NCI-H2107 treated with DMSO at 0.1 percent for 48 hours (cell line): ENCODE data around the gene PCBP3.

Experiments used
- DNase-seq: peaks from one replicate; lab custom pipeline; 2025; ENCODE audit not compliant: unreplicated experiment; lab: John Stamatoyannopoulos, UW

Gene PCBP3

GRCh38 chr21:45918835-45919447 lies 275.4 kb downstream of the PCBP3 start:
- DNase-seq: no peak

GRCh38 chr21:45919593-45919992 lies 276.1 kb downstream of the PCBP3 start:
- DNase-seq: no peak

GRCh38 chr21:45920824-45921600 lies 277.5 kb downstream of the PCBP3 start:
- DNase-seq: no peak

GRCh38 chr21:45921917-45922316 lies 278.4 kb downstream of the PCBP3 start:
- DNase-seq: no peak

- no peak for DNase-seq
Observed at GRCh38 chr21:45922648-45923047, 279.1 kb downstream of the PCBP3 start.

- DNase-seq: no peak
Observed at GRCh38 chr21:45923146-45923545, 279.6 kb downstream of the PCBP3 start.

DNA sequence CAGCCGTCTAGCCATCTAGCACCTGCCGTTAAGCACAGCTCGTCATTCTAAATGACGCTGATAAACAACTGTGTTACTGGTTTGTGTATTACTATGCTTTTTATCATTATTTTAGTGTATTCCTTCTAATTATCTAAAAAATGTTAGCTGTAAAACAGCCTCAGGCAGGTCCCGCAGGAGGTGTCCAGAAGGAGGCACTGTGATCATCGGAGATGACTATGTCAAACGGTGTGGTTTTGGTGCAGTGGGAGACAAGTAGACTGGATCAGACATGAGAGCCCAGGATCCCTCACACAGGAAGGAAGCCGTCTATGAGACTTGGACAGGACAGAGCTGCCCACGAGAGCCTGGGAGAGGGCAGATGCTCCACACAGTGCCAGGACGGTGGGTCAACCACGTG lies 282.8 kb downstream of the PCBP3 start:
- DNase-seq: no peak

DNA sequence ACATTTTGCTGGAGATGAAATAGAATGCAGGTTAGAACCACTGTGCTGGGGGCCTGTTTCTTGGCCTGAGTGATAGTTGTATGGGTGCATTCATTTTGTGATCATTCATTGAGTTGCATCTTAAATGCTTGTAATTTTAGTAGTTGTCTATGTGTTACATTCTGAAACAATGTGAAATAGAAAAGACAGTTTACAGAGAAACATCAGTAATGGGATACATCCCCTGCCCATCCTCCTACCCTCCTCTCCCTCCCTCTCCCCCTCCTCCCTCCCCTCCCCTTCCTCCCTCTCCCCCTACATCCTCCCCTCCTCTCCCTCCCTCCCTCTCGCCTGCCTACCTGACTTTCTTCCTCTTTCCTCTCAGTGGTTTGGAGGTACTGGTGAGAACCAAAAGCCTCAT lies 283.5 kb downstream of the PCBP3 start:
- no peak for DNase-seq

DNA sequence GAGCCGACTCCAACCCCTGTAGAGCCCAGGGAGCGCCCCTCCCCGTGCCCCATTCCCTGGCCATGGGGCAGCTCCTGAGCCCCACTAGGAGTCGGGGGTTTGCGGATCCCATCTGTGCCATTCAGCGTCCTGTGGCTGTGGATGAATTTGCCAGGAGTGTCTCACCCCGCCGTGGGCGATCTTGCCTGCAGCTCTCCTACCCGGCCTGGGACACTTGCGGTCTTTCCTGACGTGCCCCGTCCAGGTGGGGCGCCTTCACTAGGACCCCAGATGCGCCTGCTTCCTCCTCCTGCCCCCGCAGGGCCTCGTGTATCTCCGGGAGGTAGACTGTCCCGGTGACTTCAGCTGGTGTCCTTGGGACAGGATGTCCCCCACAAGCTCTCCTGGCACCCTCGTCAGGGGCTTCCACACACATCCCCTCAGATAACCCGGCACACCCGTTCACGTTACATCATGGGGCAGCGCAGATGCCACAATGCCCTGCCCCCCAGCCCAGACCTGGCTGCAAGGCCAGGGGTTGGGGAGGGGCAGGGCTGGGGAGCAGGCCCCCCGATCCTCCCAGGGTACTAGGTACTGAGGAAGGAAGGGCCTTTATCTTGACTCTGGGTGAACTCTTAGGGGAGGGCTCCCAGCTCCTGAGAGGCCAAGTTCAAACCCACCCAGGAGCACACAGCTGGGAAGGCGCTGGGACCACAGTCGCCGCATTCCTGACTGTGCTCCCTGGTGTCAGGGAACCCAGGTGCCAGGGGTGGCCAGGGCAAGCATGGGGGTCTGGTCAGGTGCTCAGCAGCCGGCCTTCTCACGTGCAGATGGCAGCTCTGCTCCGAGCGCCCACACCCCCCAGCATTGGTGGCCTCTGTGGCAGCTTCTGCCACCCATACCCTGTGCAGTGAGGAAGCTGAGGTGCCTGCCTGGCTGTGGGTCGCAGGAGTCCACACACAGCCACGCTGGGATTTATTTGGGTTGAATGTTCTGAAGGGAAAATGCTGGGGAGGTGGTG lies 284.6 kb downstream of the PCBP3 start:
- DNase-seq: no peak

- DNase-seq: no peak
Observed at GRCh38 chr21:45929449-45929848, 285.9 kb downstream of the PCBP3 start.

DNA sequence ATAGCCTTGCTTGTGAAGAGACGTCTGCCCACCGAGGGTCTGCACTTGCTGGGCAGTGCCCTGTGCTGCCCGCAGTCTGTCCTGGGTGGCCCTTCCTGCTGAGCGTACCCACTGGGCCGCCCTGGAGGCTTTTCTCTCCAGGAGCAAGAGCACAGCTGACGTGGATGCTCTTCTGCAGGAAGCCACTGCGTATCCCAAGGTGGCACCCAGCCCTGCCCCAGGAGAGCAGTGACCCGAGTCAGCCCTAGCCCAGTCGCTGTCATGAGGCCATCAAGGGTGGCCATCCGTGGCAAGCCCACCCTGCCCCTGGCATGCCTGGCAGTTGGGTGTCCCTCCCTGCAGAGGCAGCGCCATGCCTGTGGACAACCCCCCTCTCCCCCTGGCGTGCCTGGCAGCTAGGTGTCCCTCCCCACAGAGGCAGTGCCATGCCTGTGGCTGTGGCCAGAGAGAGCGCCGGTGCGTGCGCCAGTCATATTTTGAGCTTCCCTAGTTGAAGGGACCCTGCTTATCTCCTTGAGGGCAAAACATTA lies 286.8 kb downstream of the PCBP3 start:
- no peak for DNase-seq

DNA sequence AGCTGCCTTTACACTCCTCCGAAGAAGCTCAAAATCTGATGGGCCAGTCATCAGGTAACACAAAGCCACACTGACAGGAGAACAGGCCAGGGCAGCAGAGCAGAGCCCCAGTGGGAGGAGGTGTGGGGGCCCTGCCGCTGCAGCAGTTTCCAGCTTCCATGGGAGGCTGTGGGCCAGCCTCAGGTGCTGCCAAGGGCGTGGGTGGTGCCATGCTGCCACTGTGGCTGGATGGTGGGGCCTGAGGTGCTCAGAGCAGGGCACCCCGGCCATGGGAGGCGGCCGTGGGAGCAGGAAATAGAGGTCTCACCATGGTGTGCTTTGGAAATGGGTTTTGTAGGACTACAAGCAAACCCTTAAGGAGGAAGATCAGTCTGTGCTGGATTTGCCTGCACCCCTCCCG lies 287.3 kb downstream of the PCBP3 start:
- DNase-seq: no peak

GRCh38 chr21:45931397-45931969 lies 288.0 kb downstream of the PCBP3 start:
- no peak for DNase-seq

- no peak for DNase-seq
Observed at GRCh38 chr21:45932922-45933502, 289.5 kb downstream of the PCBP3 start.

- no peak for DNase-seq
Observed at GRCh38 chr21:45934085-45934484, 290.6 kb downstream of the PCBP3 start.

DNA sequence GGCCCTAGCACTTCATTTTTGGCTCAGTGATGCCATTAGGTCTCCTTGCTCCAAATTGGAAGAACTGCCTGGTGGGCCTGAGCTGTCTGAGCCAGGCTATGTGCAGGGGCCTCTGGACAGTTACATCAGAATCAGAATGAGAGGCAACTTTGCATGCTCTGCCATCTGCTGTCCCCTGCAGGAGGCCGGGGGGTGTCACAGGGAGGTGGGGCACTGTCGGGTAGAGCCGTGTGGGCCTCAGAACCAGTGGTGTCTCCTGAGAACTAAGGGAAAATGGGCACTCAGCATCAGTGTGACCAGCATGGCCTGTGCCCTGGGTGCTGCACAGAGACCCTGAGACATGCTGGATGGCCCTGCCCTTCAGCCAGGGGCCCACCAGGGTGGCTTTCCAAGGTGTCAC lies 291.0 kb downstream of the PCBP3 start:
- DNase-seq: no peak

- DNase-seq: no peak
Observed at GRCh38 chr21:45935628-45936027, 292.1 kb downstream of the PCBP3 start.

- no peak for DNase-seq
Observed at GRCh38 chr21:45937721-45938452, 294.4 kb downstream of the PCBP3 start.

GRCh38 chr21:45938453-45938755 lies 294.9 kb downstream of the PCBP3 start:
- DNase-seq: no peak
